Measurements from ENCODE around the gene CROCC2.

Gene CROCC2

GRCh38 chr2:240864475-240864874 lies 41.7 kb upstream of the CROCC2 start:
- Mint-ChIP-seq H3K27ac (no peak overlapping the region), H3K4me3 (no peak overlapping the region), H3K4me1 (peaks cover 5% of the 10 kb centered on the region), H3K36me3 (ENCODE audit: low read depth) (no peaks in the 10 kb centered on the region), H3K27me3 (ENCODE audit: low read depth, poor library complexity) (peaks cover 59% of the 10 kb centered on the region), H3K9me3 (no peaks in the 10 kb centered on the region)
- no peak for TF ChIP-seq CTCF (IDR thresholded peaks at IDR 0.05)
- DNase-seq, result no peak

- Mint-ChIP-seq H3K36me3 (ENCODE audit: low read depth) (no peaks in the 10 kb centered on the region), H3K4me3 (no peak overlapping the region), H3K27ac (no peak overlapping the region), H3K27me3 (ENCODE audit: low read depth, poor library complexity) (peaks cover 56% of the 10 kb centered on the region), H3K9me3 (no peaks in the 10 kb centered on the region), H3K4me1 (peaks cover 5% of the 10 kb centered on the region)
- no peak for DNase-seq
- TF ChIP-seq CTCF (IDR thresholded peaks at IDR 0.05), result no peak
Observed at GRCh38 chr2:240865391-240865790, 40.7 kb upstream of the CROCC2 start.

GRCh38 chr2:240868286-240869108 lies 37.6 kb upstream of the CROCC2 start, which contains the start of gene AGXT:
AGXT (plus strand) TSS chr2:240868824; CDS start chr2:240868866, 42 bp downstream.
- Mint-ChIP-seq H3K27me3 (ENCODE audit: low read depth, poor library complexity) (peaks cover 33% of the 10 kb centered on the region), H3K4me1 (peaks cover 5% of the 10 kb centered on the region), H3K4me3 (no peak within 1 kb of the TSS), H3K36me3 (ENCODE audit: low read depth) (no peaks in the 10 kb centered on the region), H3K9me3 (no peaks in the 10 kb centered on the region), H3K27ac (peak within 1 kb of the TSS; percentile 13)
- no peak for DNase-seq
- TF ChIP-seq CTCF (IDR thresholded peaks at IDR 0.05), result no peak

- Mint-ChIP-seq H3K36me3 (ENCODE audit: low read depth) (no peaks in the 10 kb centered on the region), H3K27ac (no peak overlapping the region), H3K9me3 (no peaks in the 10 kb centered on the region), H3K4me3 (no peak overlapping the region), H3K27me3 (ENCODE audit: low read depth, poor library complexity) (peaks cover 26% of the 10 kb centered on the region), H3K4me1 (peaks cover 5% of the 10 kb centered on the region)
- TF ChIP-seq CTCF (IDR thresholded peaks at IDR 0.05), result no peak
- no peak for DNase-seq
Observed at GRCh38 chr2:240869109-240869955, 36.8 kb upstream of the CROCC2 start.

GRCh38 chr2:240869956-240870875 lies 35.9 kb upstream of the CROCC2 start:
- TF ChIP-seq CTCF (IDR thresholded peaks at IDR 0.05), result no peak
- H3K36me3 Mint-ChIP-seq (ENCODE audit: low read depth), result no peaks in the 10 kb centered on the region

More at GRCh38 chr2:240869956-240870875, 35.9 kb upstream of the CROCC2 start:
- H3K9me3 Mint-ChIP-seq, result no peaks in the 10 kb centered on the region
- peaks cover 5% of the 10 kb centered on the region for H3K4me1 Mint-ChIP-seq
- H3K4me3 Mint-ChIP-seq, result no peak overlapping the region
- H3K27me3 Mint-ChIP-seq (ENCODE audit: low read depth, poor library complexity), result peaks cover 23% of the 10 kb centered on the region
- H3K27ac Mint-ChIP-seq, result no peak overlapping the region
- no peak for DNase-seq
